Immature natural killer cell (primary cell): ENCODE results near the gene ZNF343. TPM values are rescaled to one million over a fixed set of nuclear protein-coding genes. Genes with fewer than 3 reads are reported as not detected.
A peak's percentile ranks its signal among the peaks of the same experiment; 100 is the strongest.

ENCODE experiments used
- DNase-seq, 3 donors: peaks; one replicate each; pipeline ENCODE4 v3.0.0; 2022; ENCODE audit warnings: mixed read lengths in 1 of 3
- H3K27ac Mint-ChIP-seq, 6 donors: one replicate each; pipeline ENCODE4 v1.8.0; 2020; ENCODE audit warnings: mixed read lengths in 6 of 6, mild to moderate bottlenecking in 5 of 6, inconsistent platforms in 4 of 6, moderate library complexity in 3 of 6
- H3K27me3 Mint-ChIP-seq, 3 donors: one replicate each; pipeline ENCODE4 v1.8.0; 2020 to 2021; ENCODE audit warnings: low read depth in 3 of 3, mild to moderate bottlenecking in 3 of 3, mixed read lengths in 3 of 3, moderate library complexity in 3 of 3, inconsistent platforms in 1 of 3
- H3K36me3 Mint-ChIP-seq, 3 donors: one replicate each; pipeline ENCODE4 v1.8.0; 2020; ENCODE audit warnings: mixed read lengths in 3 of 3, inconsistent platforms in 2 of 3, mild to moderate bottlenecking in 2 of 3
- H3K4me1 Mint-ChIP-seq, 2 donors: one replicate each; pipeline ENCODE4 v1.8.0; 2020; ENCODE audit warnings: inconsistent platforms in 2 of 2, mild to moderate bottlenecking in 2 of 2, mixed read lengths in 2 of 2, moderate library complexity in 1 of 2
- H3K4me3 Mint-ChIP-seq, 5 donors: one replicate each; pipeline ENCODE4 v1.8.0; 2020; ENCODE audit warnings: mild to moderate bottlenecking in 5 of 5, mixed read lengths in 5 of 5, inconsistent platforms in 3 of 5, moderate library complexity in 3 of 5
- H3K9me3 Mint-ChIP-seq, 6 donors: one replicate each; pipeline ENCODE4 v1.8.0; 2020; ENCODE audit warnings: mild to moderate bottlenecking in 6 of 6, mixed read lengths in 6 of 6, inconsistent platforms in 4 of 6, moderate library complexity in 3 of 6
- polyA plus RNA-seq, 3 donors: library from polyadenylated mRNA; unstranded; fragments of 300-500 nt; fragmentation: Illumina TruSeq; gene quantifications; one replicate each; pipeline ENCODE4 v1.2.3, GENCODE V29; 2021

The ZNF343 gene
- polyA plus RNA-seq, 3 donors from 2014 or later: 2.7 to 5.1 TPM; not detected in 1

GRCh38 chr20:2475850-2476741 is 32.6 kb downstream of the ZNF343 start:
- Mint-ChIP-seq H3K4me1 (peaks cover 2 to 14% of the 10 kb centered on the region in 2 donors), H3K27ac (no peak overlapping the region), H3K4me3 (no peak overlapping the region), H3K9me3 (no peaks in the 10 kb centered on the region), H3K27me3 (peaks cover 0 to under 1% (median under 1%) of the 10 kb centered on the region in 3 donors), H3K36me3 (peaks cover 7 to 22% (median 20%) of the 10 kb centered on the region in 3 donors)
- DNase-seq: no peak

DNA sequence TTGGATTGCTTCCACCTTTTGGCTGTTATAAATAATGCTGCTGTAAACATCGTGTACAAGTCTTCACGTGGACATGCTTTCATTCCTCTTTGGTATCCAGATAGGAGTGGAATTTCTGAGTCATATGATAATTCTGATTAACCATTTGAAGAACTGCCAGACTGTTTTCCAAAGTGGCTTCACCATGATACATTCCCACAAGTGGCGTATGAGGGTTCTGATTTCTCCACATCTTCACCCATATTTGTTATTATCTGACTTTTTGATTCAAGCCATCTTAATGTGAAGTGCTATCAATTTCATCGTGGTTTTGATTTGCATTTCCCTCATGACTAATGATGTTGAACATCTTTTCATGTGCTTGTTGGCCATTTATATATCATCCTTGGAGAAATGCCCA is 35.2 kb downstream of the ZNF343 start:
- no peaks in the 10 kb centered on the region for H3K9me3 Mint-ChIP-seq
- H3K4me1 Mint-ChIP-seq: peaks cover 25 to 40% of the 10 kb centered on the region in 2 donors
- no peak for DNase-seq
- no peak overlapping the region for H3K27ac Mint-ChIP-seq
- no peak overlapping the region for H3K4me3 Mint-ChIP-seq
- peaks cover 7 to 15% (median 8%) of the 10 kb centered on the region in 3 donors for H3K27me3 Mint-ChIP-seq
- peaks cover 3 to 9% (median 3%) of the 10 kb centered on the region in 3 donors for H3K36me3 Mint-ChIP-seq

GRCh38 chr20:2470423-2471193 is 38.1 kb downstream of the ZNF343 start, which contains the start of gene SNRPB:
TSS of gene SNRPB (minus strand) at chr20:2470789. CDS start at chr20:2470690, 99 bp downstream.
- no peaks in the 10 kb centered on the region for H3K9me3 Mint-ChIP-seq
- DNase-seq: peak; percentile 95 to 97 (median 96)
- H3K27me3 Mint-ChIP-seq: peaks cover 7 to 15% (median 8%) of the 10 kb centered on the region in 3 donors
- peak within 1 kb of the TSS; percentile 93 to 100 (median 98) for H3K27ac Mint-ChIP-seq
- H3K36me3 Mint-ChIP-seq: peaks cover 10 to 24% (median 11%) of the 10 kb centered on the region in 3 donors
- peaks cover 39 to 69% of the 10 kb centered on the region in 2 donors for H3K4me1 Mint-ChIP-seq
- peak within 1 kb of the TSS; percentile 96 to 100 (median 99) for H3K4me3 Mint-ChIP-seq

GRCh38 chr20:2469991-2470422 is 38.7 kb downstream of the ZNF343 start:
- Mint-ChIP-seq H3K36me3 (peaks cover 10 to 30% (median 17%) of the 10 kb centered on the region in 3 donors), H3K4me1 (peaks cover 39 to 70% of the 10 kb centered on the region in 2 donors), H3K27me3 (peaks cover 7 to 15% (median 8%) of the 10 kb centered on the region in 3 donors), H3K27ac (peak overlapping the region; percentile 93 to 100 (median 98)), H3K4me3 (peak overlapping the region; percentile 96 to 100 (median 99)), H3K9me3 (no peaks in the 10 kb centered on the region)
- peak; percentile 56 to 71 (median 70) for DNase-seq

GRCh38 chr20:2468581-2469407 is 39.9 kb downstream of the ZNF343 start:
- Mint-ChIP-seq H3K36me3 (peaks cover 14 to 42% (median 22%) of the 10 kb centered on the region in 3 donors), H3K4me3 (peak overlapping the region; percentile 63 to 100 (median 99)), H3K4me1 (peaks cover 39 to 70% of the 10 kb centered on the region in 2 donors), H3K27me3 (peaks cover 7 to 15% (median 8%) of the 10 kb centered on the region in 3 donors), H3K9me3 (no peaks in the 10 kb centered on the region), H3K27ac (peak overlapping the region; percentile 70 to 99 (median 79))
- no peak for DNase-seq

GRCh38 chr20:2467412-2467811 is 41.3 kb downstream of the ZNF343 start:
- Mint-ChIP-seq H3K36me3 (peaks cover 19 to 54% (median 28%) of the 10 kb centered on the region in 3 donors), H3K4me1 (peaks cover 39 to 69% of the 10 kb centered on the region in 2 donors), H3K27me3 (peaks cover 7 to 15% (median 8%) of the 10 kb centered on the region in 3 donors), H3K9me3 (no peaks in the 10 kb centered on the region), H3K4me3 (no peak overlapping the region), H3K27ac (peak overlapping the region in 3 of 6 donors; percentile 5 to 57 (median 15))
- DNase-seq: no peak

GRCh38 chr20:2465100-2465499 is 43.6 kb downstream of the ZNF343 start:
- no peak overlapping the region for H3K27ac Mint-ChIP-seq
- H3K27me3 Mint-ChIP-seq: peaks cover 0 to 6% (median 2%) of the 10 kb centered on the region in 3 donors
- H3K36me3 Mint-ChIP-seq: peaks cover 24 to 70% (median 46%) of the 10 kb centered on the region in 3 donors
- DNase-seq: no peak
- no peaks in the 10 kb centered on the region for H3K9me3 Mint-ChIP-seq
- no peak overlapping the region for H3K4me3 Mint-ChIP-seq
- peaks cover 28 to 46% of the 10 kb centered on the region in 2 donors for H3K4me1 Mint-ChIP-seq

GRCh38 chr20:2463616-2464365 is 44.9 kb downstream of the ZNF343 start:
- Mint-ChIP-seq H3K4me1 (peaks cover 17 to 33% of the 10 kb centered on the region in 2 donors), H3K27ac (peak overlapping the region in 1 of 6 donors; percentile 25), H3K9me3 (no peaks in the 10 kb centered on the region), H3K36me3 (peaks cover 27 to 77% (median 54%) of the 10 kb centered on the region in 3 donors), H3K27me3 (no peaks in the 10 kb centered on the region), H3K4me3 (no peak overlapping the region)
- no peak for DNase-seq

- no peak for DNase-seq
- Mint-ChIP-seq H3K27me3 (no peaks in the 10 kb centered on the region), H3K4me1 (peaks cover 5 to 20% of the 10 kb centered on the region in 2 donors), H3K27ac (peak overlapping the region in 1 of 6 donors; percentile 34), H3K4me3 (no peak overlapping the region), H3K36me3 (peaks cover 23 to 78% (median 55%) of the 10 kb centered on the region in 3 donors), H3K9me3 (no peaks in the 10 kb centered on the region)
Observed at GRCh38 chr20:2462484-2462883, 46.2 kb downstream of the ZNF343 start.

DNA sequence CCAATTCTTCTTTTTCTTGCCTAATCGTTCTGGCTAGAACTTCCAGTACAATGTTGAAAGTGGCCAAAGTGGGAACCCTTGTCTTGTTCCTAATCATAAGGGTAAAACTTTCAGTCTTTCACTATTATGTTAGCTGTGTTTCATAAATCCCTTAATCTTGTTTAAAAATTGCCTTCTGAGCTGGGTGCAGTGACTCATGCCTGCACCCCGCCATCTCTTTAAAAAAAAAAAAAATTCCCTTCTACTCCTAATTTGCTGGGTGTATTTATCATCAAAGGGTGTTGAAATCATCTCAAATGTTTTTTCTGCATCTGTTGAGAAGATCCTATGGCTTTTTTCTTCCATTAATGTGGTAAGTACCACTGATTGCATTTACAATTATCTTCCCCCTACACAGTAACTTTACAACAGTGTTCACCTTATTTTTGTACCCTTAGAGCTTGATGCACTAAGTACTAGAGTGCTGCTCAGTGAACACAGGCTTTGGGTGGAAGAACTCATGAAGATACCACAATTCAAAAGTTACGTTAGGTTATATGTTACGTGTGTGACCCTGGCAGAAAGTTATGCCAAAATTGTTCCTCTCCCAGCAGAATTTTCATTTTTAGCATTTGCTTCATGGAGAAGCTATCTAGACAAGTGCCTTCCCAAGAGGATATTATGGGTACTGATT is 47.8 kb downstream of the ZNF343 start:
- Mint-ChIP-seq H3K4me3 (no peak overlapping the region), H3K27ac (peak overlapping the region in 1 of 6 donors; percentile 5)

DNA sequence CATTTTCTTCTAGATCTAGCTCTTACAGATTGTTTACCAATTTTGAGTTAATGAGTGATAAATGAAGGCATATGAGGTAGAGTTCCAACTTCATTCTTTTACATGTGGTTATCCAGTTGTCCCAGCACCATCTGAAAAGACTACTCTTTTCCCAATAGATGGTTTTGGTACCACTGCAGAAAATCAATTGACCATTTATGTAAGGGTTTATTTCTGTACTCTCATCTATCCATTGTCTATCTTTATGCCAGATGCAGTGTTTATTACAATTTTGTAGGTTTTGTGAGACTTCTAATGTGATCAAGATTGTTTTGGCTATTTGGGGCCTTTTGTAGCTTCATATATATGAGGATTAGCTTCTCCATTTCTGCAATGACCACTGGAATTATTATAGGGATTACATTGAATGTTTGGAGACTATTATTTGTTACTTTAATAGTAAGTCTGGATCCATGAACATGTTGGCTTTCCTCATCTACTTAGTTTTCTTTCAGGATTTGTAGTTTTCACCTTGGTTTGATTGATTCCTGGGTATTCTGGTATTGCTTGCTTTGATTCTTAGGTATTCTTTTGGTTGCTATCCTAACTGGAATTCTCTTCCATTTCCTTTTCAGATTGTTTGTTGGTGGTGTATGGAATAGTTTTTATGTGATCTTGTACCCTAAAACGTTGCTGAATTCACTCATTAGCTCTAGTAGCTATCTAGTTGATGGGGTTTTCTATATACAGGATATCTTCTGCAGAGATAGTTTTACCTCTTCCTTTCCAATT is 48.5 kb downstream of the ZNF343 start:
- peaks cover 0 to 4% of the 10 kb centered on the region in 2 donors for H3K4me1 Mint-ChIP-seq
- H3K9me3 Mint-ChIP-seq: no peaks in the 10 kb centered on the region
- no peaks in the 10 kb centered on the region for H3K27me3 Mint-ChIP-seq
- H3K4me3 Mint-ChIP-seq: no peak overlapping the region
- H3K27ac Mint-ChIP-seq: peak overlapping the region in 3 of 6 donors; percentile 5 to 16 (median 6)
- no peak for DNase-seq
- H3K36me3 Mint-ChIP-seq: peaks cover 17 to 57% (median 41%) of the 10 kb centered on the region in 3 donors

More for the DNA sequence above, 47.8 kb downstream of the ZNF343 start:
- no peak for DNase-seq
- Mint-ChIP-seq H3K27me3 (no peaks in the 10 kb centered on the region), H3K4me1 (peaks cover 0 to 4% of the 10 kb centered on the region in 2 donors), H3K36me3 (peaks cover 17 to 65% (median 48%) of the 10 kb centered on the region in 3 donors), H3K9me3 (no peaks in the 10 kb centered on the region)
